A549 (cell line): ENCODE measurements around the gene BOK. TPM values are rescaled to one million over a fixed set of nuclear protein-coding genes. Genes with fewer than 3 reads are reported as not detected.
"Not testable (repeated sequence)": the region's sequence is repeated elsewhere in the genome, so short reads cannot be mapped to it uniquely, and the experiment has no call there.

Experiments used
- ATAC-seq, 2 experiments: fragments of 200-7000 bp in 1 of 2; fragments of >200 bp in 1 of 2; cut with Nextera tagmentation in 1 of 2; cut with Tn5 transposase in 1 of 2; 3 replicates each; pipeline versions ENCODE4 v1.8.0 to v1.9.1; 2018 to 2020; ENCODE audit warnings: mild to moderate bottlenecking in 1 of 2, moderate library complexity in 1 of 2
- CTCF ChIA-PET: fragments of 300-600 bp; sonication (Branson Sonifier 250); formaldehyde crosslinking; extraction: SDS; loops from one replicate; lab custom pipeline; 2021; ENCODE audit warnings: antibody characterized with exemption, inconsistent platforms; lab: Yijun Ruan, JAX
- POLR2A ChIA-PET: fragments of 350-600 bp; formaldehyde crosslinking; extraction: SDS; loops from one replicate; lab custom pipeline; 2021; ENCODE audit warnings: antibody characterized with exemption, inconsistent platforms; lab: Yijun Ruan, JAX
- DNase-seq, 2 experiments: peaks; one replicate each; pipeline versions ENCODE4 v3.0.0 to v3.0.0-alpha.2; 2011 to 2016; ENCODE audit warnings: low read depth in 1 of 2, low spot score in 1 of 2
- FAIRE-seq: peaks from 2 replicates; lab custom pipeline; 2011; peaks lifted over from hg19 to GRCh38; lab: Jason Lieb, UNC
- H3K27ac ChIP-seq, 2 experiments: fragments of >200 bp; sonication (Bioruptor Twin); formaldehyde crosslinking; 3 replicates each; pipeline ENCODE4 v1.5.1; 2016 to 2017
- H3K4me1 ChIP-seq: fragments of >200 bp; sonication (Bioruptor Twin); formaldehyde crosslinking; 3 replicates; pipeline ENCODE4 v1.6.1; 2016
- H3K4me2 ChIP-seq: fragments of >200 bp; sonication (Bioruptor Twin); formaldehyde crosslinking; 3 replicates; pipeline ENCODE4 v1.6.1; 2016
- H3K4me3 ChIP-seq: fragments of >200 bp; sonication (Bioruptor Twin); formaldehyde crosslinking; 3 replicates; pipeline ENCODE4 v1.5.1; 2016
- H3K9me3 ChIP-seq: fragments of >200 bp; sonication (Bioruptor Twin); formaldehyde crosslinking; 3 replicates; pipeline ENCODE4 v1.6.1; 2016
- CEBPB ChIP-seq, 2 experiments: fragments of >200 bp in 1 of 2; sonication (Bioruptor Twin) in 1 of 2; formaldehyde crosslinking in 1 of 2; IDR thresholded peaks; 2 replicates each; pipeline ENCODE4 v1.6.1; 2012 to 2016
- CHD2 ChIP-seq: fragments of 150-350 bp; IDR thresholded peaks from 2 replicates; pipeline ENCODE4 v1.6.1; 2014; ENCODE audit warnings: low read length; ENCODE audit not compliant: partially characterized antibody
- EHF ChIP-seq: fragments of 250-450 bp; sonication (Bioruptor Pico); IDR thresholded peaks from 2 replicates; pipeline ENCODE4 v1.5.0; 2020; ENCODE audit warnings: mild to moderate bottlenecking
- EHMT2 ChIP-seq: fragments of 200-600 bp; sonication (generic); IDR thresholded peaks from 2 replicates; pipeline ENCODE4 v1.6.1; 2016; ENCODE audit warnings: antibody characterized with exemption, low read depth, mild to moderate bottlenecking, moderate library complexity
- EP300 ChIP-seq, 2 experiments: fragments of >200 bp; sonication (Bioruptor Twin); formaldehyde crosslinking; IDR thresholded peaks; 2 replicates in 1 of 2; 3 replicates in 1 of 2; pipeline ENCODE4 v1.6.1; 2016 to 2017
- ESRRA ChIP-seq: fragments of 150-350 bp; IDR thresholded peaks from 2 replicates; pipeline ENCODE4 v1.6.1; 2014; ENCODE audit warnings: mild to moderate bottlenecking, low read length, borderline replicate concordance
- FOSL2 ChIP-seq, 2 experiments: fragments of 450-650 bp in 1 of 2; fragments of >200 bp in 1 of 2; sonication (Bioruptor Twin) in 1 of 2; formaldehyde crosslinking; IDR thresholded peaks; 2 replicates each; pipeline versions ENCODE4 v1.5.0 to v1.6.1; 2016 to 2020; ENCODE audit warnings: mild to moderate bottlenecking in 1 of 2, moderate library complexity in 1 of 2
- HDAC2 ChIP-seq: fragments of 200-600 bp; sonication (generic); IDR thresholded peaks from 2 replicates; pipeline ENCODE4 v1.6.1; 2016
- KDM1A ChIP-seq: fragments of 200-600 bp; sonication (generic); IDR thresholded peaks from 2 replicates; pipeline ENCODE4 v1.6.1; 2016; ENCODE audit warnings: low read depth, mild to moderate bottlenecking
- KDM5A ChIP-seq: fragments of 200-600 bp; sonication (generic); IDR thresholded peaks from 2 replicates; pipeline ENCODE4 v1.6.1; 2016; ENCODE audit warnings: antibody characterized with exemption, mild to moderate bottlenecking
- MAZ ChIP-seq: fragments of 150-350 bp; IDR thresholded peaks from 2 replicates; pipeline ENCODE4 v1.6.1; 2014; ENCODE audit warnings: antibody characterized with exemption, low read depth, low read length, borderline replicate concordance
- NPAS2 ChIP-seq: fragments of 250-450 bp; sonication (Bioruptor Pico); IDR thresholded peaks from 2 replicates; pipeline ENCODE4 v1.8.0; 2022; ENCODE audit warnings: mild to moderate bottlenecking, moderate library complexity, borderline replicate concordance
- NR3C1 ChIP-seq: fragments of >200 bp; sonication (Bioruptor Twin); formaldehyde crosslinking; IDR thresholded peaks from 3 replicates; pipeline ENCODE4 v1.6.1; 2017
- POLR2A ChIP-seq: IDR thresholded peaks from 2 replicates; pipeline ENCODE4 v1.6.1; 2012; ENCODE audit warnings: mild to moderate bottlenecking, low read length
- TFCP2L1 ChIP-seq: fragments of 250-450 bp; sonication (Bioruptor Pico); IDR thresholded peaks from 2 replicates; pipeline ENCODE4 v1.5.0; 2021; ENCODE audit warnings: mild to moderate bottlenecking
- WGBS: methylation state at CpG from one replicate; pipeline ENCODE4 v1.1.6; 2017; ENCODE audit errors: missing lambda C conversion rate; 5-methylcytosine and 5-hydroxymethylcytosine counted together
- polyA plus RNA-seq, 4 experiments: library from polyadenylated mRNA; depleted of rRNA in 3 of 4; stranded (reverse); fragments of >200 nt; fragmentation: RNase III in 1 of 4; extraction: RNeasy Plus Mini Kit Qiagen cat#74134 plus additional on column Dnase treatment in 1 of 4; gene quantifications; 2 replicates in 3 of 4; 3 replicates in 1 of 4; pipeline ENCODE4 v1.2.3, GENCODE V29; 2011 to 2017
- TF ChIP-seq, protein P1 (sequence below): fragments of 150-350 bp; IDR thresholded peaks from 2 replicates; pipeline ENCODE4 v1.6.1; 2014; ENCODE audit warnings: low read depth, mild to moderate bottlenecking, low read length
- TF ChIP-seq, protein P2 (sequence below): fragments of 250-450 bp; sonication (Bioruptor Pico); IDR thresholded peaks from 2 replicates; pipeline ENCODE4 v1.5.0; 2020; ENCODE audit warnings: low read depth, mild to moderate bottlenecking, moderate library complexity
- TF ChIP-seq, protein P3 (sequence below): fragments of >200 bp; sonication (Bioruptor Twin); formaldehyde crosslinking; IDR thresholded peaks from 2 replicates; pipeline ENCODE4 v1.6.1; 2016

BOK gene
- polyA plus RNA-seq, 2 of the 4 experiments (the other 2 are of a cell fraction) = 5.0 to 12.6 TPM

DNA sequence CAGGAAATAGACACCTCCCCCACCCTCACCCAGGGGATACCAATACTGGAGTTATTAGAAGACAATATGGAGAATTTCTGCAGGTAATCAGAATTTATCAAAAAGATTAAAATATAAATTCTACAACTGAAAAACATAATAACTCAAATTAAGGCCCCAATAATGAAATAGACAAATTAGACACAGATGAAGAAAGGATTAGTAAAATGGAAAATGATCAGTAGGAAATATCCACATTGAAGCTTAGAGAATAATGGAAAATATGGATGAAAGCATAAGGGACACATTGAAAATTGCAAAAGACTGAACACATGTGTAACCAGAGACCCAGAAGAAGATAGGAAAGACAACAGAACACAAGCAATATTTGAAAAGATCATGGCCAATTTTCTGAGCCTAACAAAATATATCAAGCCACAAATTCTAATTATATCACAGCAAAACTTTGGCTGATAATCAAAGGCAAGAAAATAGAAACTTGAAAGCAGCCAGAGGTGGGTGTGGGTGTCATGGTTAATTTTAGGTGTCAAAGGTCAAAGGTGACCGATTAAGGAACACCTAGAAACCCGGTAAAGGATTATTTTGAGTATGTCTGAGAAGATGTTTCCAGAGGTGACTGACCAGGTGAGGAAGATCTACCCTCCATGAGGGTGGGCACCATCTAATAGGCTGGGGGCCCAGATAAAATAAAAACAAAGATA, 28.2 kb downstream of the BOK start:
- DNase-seq = no peak
- POLR2A ChIA-PET = no interaction called here
- TF ChIP-seq HDAC2 (peak; percentile 79; the same call in 1 of the 2 replicates), CHD2 (no peak), MAZ (no peak), KDM1A (peak; percentile 36; the same call in 1 of the 2 replicates)
- TF ChIP-seq, all 56 proteins: peak for 2
- CTCF ChIA-PET = no interaction called here
- H3K4me3 ChIP-seq = no peak overlapping the region
- ATAC-seq (no peak), FAIRE-seq (no peak)
- no peak overlapping the region for H3K4me2 ChIP-seq
- no peak overlapping the region for H3K27ac ChIP-seq
- H3K4me1 ChIP-seq = no peaks in the 10 kb centered on the region
- 91% methylated on average over 2 of the region's 2 CpGs for WGBS
- H3K9me3 ChIP-seq = peaks cover 73% of the 10 kb centered on the region

DNA sequence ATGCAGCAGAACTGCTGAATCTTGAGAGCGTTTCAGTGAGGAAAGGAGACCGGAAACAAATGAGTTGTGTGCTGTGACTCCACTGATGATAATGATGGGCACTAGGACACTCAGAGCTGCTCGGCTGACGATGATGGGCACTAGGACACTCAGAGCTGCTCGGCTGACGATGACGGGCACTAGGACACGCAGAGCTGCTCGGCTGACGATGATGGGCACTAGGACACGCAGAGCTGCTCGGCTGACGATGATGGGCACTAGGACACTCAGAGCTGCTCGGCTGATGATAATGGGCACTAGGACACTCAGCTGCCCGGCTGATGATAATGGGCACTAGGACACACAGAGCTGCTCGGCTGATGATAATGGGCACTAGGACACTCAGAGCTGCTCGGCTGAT, 31.3 kb downstream of the BOK start:
- CTCF ChIA-PET = interaction anchor here (1.3 kb wide), 1 partner anchor 9 kb away, joined by 3 read pairs; no protein-coding TSS in a partner anchor
- 83% methylated on average over 15 of the region's 17 CpGs for WGBS
- H3K4me3 ChIP-seq, ATAC-seq, POLR2A ChIA-PET, H3K4me2 ChIP-seq, DNase-seq, H3K27ac ChIP-seq, H3K4me1 ChIP-seq, FAIRE-seq: not testable (repeated sequence)
- peaks cover 43% of the 10 kb centered on the region for H3K9me3 ChIP-seq

DNA sequence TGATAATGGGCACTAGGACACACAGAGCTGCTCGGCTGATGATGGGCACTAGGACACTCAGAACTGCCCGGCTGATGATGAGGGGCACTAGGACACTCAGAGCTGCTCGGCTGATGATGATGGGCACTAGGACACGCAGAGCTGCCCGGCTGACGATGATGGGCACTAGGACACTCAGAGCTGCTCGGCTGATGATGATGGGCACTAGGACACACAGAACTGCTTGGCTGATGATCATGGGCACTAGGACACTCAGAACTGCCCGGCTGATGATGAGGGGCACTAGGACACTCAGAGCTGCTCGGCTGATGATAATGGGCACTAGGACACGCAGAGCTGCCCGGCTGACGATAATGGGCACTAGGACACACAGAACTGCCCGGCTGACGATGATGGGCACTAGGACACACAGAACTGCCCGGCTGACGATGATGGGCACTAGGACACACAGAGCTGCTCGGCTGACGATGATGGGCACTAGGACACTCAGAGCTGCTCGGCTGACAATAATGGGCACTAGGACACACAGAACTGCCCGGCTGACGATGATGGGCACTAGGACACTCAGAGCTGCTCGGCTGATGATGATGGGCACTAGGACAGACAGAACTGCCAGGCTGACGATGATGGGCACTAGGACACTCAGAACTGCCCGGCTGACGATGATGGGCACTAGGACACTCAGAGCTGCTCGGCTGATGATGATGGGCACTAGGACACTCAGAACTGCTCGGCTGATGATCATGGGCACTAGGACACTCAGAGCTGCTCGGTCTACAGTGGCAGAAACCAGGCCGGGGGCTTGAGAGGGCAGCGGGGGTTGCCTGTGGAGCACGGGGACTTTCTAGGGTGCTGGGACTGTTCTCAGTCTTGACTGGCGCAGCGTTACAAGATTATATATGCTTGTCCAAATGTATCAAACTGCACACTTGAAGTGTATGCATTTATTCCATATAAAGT, 32.2 kb downstream of the BOK start:
- H3K27ac ChIP-seq, H3K4me3 ChIP-seq, POLR2A ChIA-PET, FAIRE-seq, DNase-seq, H3K4me1 ChIP-seq, ATAC-seq, H3K4me2 ChIP-seq: not testable (repeated sequence)
- H3K9me3 ChIP-seq = peaks cover 34% of the 10 kb centered on the region
- 89% methylated on average over 29 of the region's 33 CpGs for WGBS
- CTCF ChIA-PET = interaction anchor here (1.3 kb wide), 1 partner anchor 8 kb away, joined by 3 read pairs; no protein-coding TSS in a partner anchor

DNA sequence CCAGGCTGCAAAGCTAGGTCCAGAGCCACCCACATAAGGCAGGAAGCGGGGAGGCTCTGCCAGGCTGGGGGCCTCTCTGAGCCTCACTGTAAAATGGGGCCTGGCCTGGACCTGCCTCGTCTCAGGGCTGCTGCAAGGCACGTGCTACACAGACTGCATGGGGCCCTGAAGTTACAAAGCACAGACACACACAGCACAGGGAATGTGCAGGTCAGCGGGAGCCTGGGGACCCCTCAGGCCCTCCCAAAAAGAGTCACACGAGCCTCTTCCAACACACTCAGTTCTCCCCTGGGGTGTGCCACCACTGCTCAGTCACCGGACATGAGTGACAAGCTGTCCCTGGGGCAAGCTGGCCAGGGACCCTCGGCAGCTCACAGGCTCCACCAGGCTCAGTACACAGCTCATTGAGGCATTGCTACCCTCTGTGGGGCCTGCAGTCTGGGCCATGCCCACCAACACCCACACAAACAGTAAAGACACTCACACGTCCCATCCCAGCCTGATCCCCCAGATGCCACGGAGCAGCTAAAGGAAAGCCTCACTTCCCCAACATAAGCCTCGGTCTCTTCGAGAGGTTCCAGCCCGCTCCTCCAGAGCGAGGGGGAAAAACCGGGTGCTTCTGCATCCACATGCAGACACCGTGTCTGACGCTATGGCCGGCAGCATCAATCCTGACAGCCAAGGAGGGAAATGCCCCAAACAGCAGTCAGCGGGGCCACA, 33.7 kb downstream of the BOK start:
- H3K4me2 ChIP-seq = no peak overlapping the region
- WGBS = 87% methylated on average over 17 of the region's 18 CpGs
- CTCF ChIA-PET = no interaction called here
- peak in 1 of 2 experiments; percentile 30; a peak in 1 of 6 replicates for ATAC-seq
- no peaks in the 10 kb centered on the region for H3K4me1 ChIP-seq
- peaks cover 21% of the 10 kb centered on the region for H3K9me3 ChIP-seq
- POLR2A ChIA-PET = no interaction called here
- no peak for TF ChIP-seq ESRRA
- no peak for TF ChIP-seq MAZ
- TF ChIP-seq KDM5A = no peak
- TF ChIP-seq, protein P1, sequence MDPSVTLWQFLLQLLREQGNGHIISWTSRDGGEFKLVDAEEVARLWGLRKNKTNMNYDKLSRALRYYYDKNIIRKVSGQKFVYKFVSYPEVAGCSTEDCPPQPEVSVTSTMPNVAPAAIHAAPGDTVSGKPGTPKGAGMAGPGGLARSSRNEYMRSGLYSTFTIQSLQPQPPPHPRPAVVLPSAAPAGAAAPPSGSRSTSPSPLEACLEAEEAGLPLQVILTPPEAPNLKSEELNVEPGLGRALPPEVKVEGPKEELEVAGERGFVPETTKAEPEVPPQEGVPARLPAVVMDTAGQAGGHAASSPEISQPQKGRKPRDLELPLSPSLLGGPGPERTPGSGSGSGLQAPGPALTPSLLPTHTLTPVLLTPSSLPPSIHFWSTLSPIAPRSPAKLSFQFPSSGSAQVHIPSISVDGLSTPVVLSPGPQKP = no peak
- TF ChIP-seq, protein P2, sequence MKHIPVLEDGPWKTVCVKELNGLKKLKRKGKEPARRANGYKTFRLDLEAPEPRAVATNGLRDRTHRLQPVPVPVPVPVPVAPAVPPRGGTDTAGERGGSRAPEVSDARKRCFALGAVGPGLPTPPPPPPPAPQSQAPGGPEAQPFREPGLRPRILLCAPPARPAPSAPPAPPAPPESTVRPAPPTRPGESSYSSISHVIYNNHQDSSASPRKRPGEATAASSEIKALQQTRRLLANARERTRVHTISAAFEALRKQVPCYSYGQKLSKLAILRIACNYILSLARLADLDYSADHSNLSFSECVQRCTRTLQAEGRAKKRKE (CRISPR knock-in tag) = no peak
- TF ChIP-seq POLR2A = no peak
- TF ChIP-seq KDM1A = no peak
- TF ChIP-seq, protein P3, sequence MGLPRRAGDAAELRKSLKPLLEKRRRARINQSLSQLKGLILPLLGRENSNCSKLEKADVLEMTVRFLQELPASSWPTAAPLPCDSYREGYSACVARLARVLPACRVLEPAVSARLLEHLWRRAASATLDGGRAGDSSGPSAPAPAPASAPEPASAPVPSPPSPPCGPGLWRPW = no peak
- no peak for TF ChIP-seq NPAS2
- TF ChIP-seq CEBPB (IDR thresholded peaks at IDR 0.05) = no peak
- TF ChIP-seq EHF = no peak
- no peak for TF ChIP-seq NR3C1
- TF ChIP-seq EP300 (IDR thresholded peaks at IDR 0.05) = no peak
- TF ChIP-seq EHMT2 = no peak
- TF ChIP-seq FOSL2 (IDR thresholded peaks at IDR 0.05) = no peak
- TF ChIP-seq FOSL2 (CRISPR knock-in tag; IDR thresholded peaks at IDR 0.05) = no peak
- no peak for TF ChIP-seq TFCP2L1
- TF ChIP-seq, all 56 proteins: peak for 0
- Histone ChIP-seq H3K4me3 (no peak overlapping the region), H3K27ac (no peak overlapping the region)
- FAIRE-seq = no peak
- DNase-seq = no peak
